Activated T-helper 2 cell treated with anti-CD3 and anti-CD28 coated beads, Interferon-gamma antibody, Interleukin-2, Interleukin-4, amounts not matched to agents 10 μg/mL and 5 μg/mL and 100 μg/mL, durations not matched to agents 14 hours and 24 hours and 36 hours (primary cell): ENCODE results near the gene HSCB. TPM values are rescaled to one million over a fixed set of nuclear protein-coding genes. Genes with fewer than 3 reads are reported as not detected.
"Not testable (repeated sequence)": the region's sequence is repeated elsewhere in the genome, so short reads cannot be mapped to it uniquely, and the experiment has no call there.

Experiments used
- DNase-seq: peaks from one replicate; pipeline ENCODE4 v3.0.0; 2021; ENCODE audit warnings: low spot score
- H3K27ac Mint-ChIP-seq: one replicate; pipeline ENCODE4 v1.8.0; 2021; ENCODE audit warnings: mixed read lengths
- H3K27me3 Mint-ChIP-seq: one replicate; pipeline ENCODE4 v1.8.0; 2021; ENCODE audit warnings: low read depth, mixed read lengths
- H3K36me3 Mint-ChIP-seq: one replicate; pipeline ENCODE4 v1.8.0; 2021; ENCODE audit warnings: low read depth, mixed read lengths
- H3K4me1 Mint-ChIP-seq: one replicate; pipeline ENCODE4 v1.8.0; 2021; ENCODE audit warnings: low read depth, mixed read lengths
- H3K4me3 Mint-ChIP-seq: one replicate; pipeline ENCODE4 v1.8.0; 2021; ENCODE audit warnings: low read depth, mild to moderate bottlenecking, moderate library complexity, mixed read lengths
- H3K9me3 Mint-ChIP-seq: one replicate; pipeline ENCODE4 v1.8.0; 2021; ENCODE audit warnings: mixed read lengths
- intact Hi-C: fragments of 100-400 bp; cut with micrococcal nuclease; formaldehyde crosslinking; loops from one replicate; pipeline ENCODE4 v1.15.1; 2023
- total RNA-seq: library from RNA; stranded (reverse); gene quantifications from 2 replicates; pipeline ENCODE4 v1.2.3, GENCODE V29; 2022

The HSCB gene
- total RNA-seq, 1 donor from 2014 or later = 14.6 TPM

GRCh38 chr22:28799606-28800307 is 57.9 kb downstream of the HSCB start:
- Mint-ChIP-seq H3K27me3 (no peaks in the 10 kb centered on the region), H3K36me3 (peaks cover 71% of the 10 kb centered on the region), H3K4me1 (peaks cover 43% of the 10 kb centered on the region), H3K27ac (peak overlapping the region; percentile 97), H3K9me3 (no peaks in the 10 kb centered on the region), H3K4me3 (peak overlapping the region; percentile 99)
- no peak for DNase-seq
- intact Hi-C loops = loop anchor here (1.0 to 5.0 kb wide), 5 partner anchors 12 to 468 kb away; partner anchors contain the start of genes CHEK2, EWSR1 and RHBDD3

GRCh38 chr22:28800308-28801041 is 58.6 kb downstream of the HSCB start, which contains the start of gene XBP1:
TSS of gene XBP1 (minus strand) at chr22:28800569.
- Mint-ChIP-seq H3K9me3 (no peaks in the 10 kb centered on the region), H3K4me3 (peak within 1 kb of the TSS; percentile 99), H3K27me3 (no peaks in the 10 kb centered on the region), H3K36me3 (peaks cover 65% of the 10 kb centered on the region), H3K27ac (peak within 1 kb of the TSS; percentile 97), H3K4me1 (peaks cover 37% of the 10 kb centered on the region)
- intact Hi-C loops = no loop called here
- peak; percentile 91 for DNase-seq

GRCh38 chr22:28801845-28802594 is 60.2 kb downstream of the HSCB start:
- H3K4me3 Mint-ChIP-seq = peak overlapping the region; percentile 82
- H3K27ac Mint-ChIP-seq = peak overlapping the region; percentile 83
- no peaks in the 10 kb centered on the region for H3K27me3 Mint-ChIP-seq
- no peak for DNase-seq
- peaks cover 62% of the 10 kb centered on the region for H3K36me3 Mint-ChIP-seq
- intact Hi-C loops = no loop called here
- H3K4me1 Mint-ChIP-seq = peaks cover 25% of the 10 kb centered on the region
- H3K9me3 Mint-ChIP-seq = no peaks in the 10 kb centered on the region

GRCh38 chr22:28802595-28803123 is 60.8 kb downstream of the HSCB start:
- H3K27ac Mint-ChIP-seq = peak overlapping the region; percentile 83
- DNase-seq = no peak
- peaks cover 23% of the 10 kb centered on the region for H3K4me1 Mint-ChIP-seq
- H3K27me3 Mint-ChIP-seq = no peaks in the 10 kb centered on the region
- intact Hi-C loops = no loop called here
- H3K36me3 Mint-ChIP-seq = peaks cover 57% of the 10 kb centered on the region
- peak overlapping the region; percentile 82 for H3K4me3 Mint-ChIP-seq
- H3K9me3 Mint-ChIP-seq = no peaks in the 10 kb centered on the region

- Mint-ChIP-seq H3K36me3 (peaks cover 52% of the 10 kb centered on the region), H3K4me1 (peaks cover 36% of the 10 kb centered on the region)
- H3K27me3 Mint-ChIP-seq, H3K4me3 Mint-ChIP-seq, intact Hi-C loops, H3K9me3 Mint-ChIP-seq, DNase-seq, H3K27ac Mint-ChIP-seq: not testable (repeated sequence)
These were observed 63.6 kb downstream of the HSCB start for GRCh38 chr22:28805426-28805825.

Other genes with a start within 250 kb of the HSCB start
- 0.82 and 1.4 TPM in 2 replicates for gene TTC28, start 62.2 kb upstream of the HSCB start, total RNA-seq
- 33.7 and 33.8 TPM in 2 replicates for gene CHEK2, start 219 bp upstream of the HSCB start, total RNA-seq
- 33.9 and 38.6 TPM in 2 replicates for gene CCDC117, start 30.7 kb downstream of the HSCB start, total RNA-seq
- 146 and 152 TPM in 2 replicates for gene XBP1, start 58.5 kb downstream of the HSCB start, total RNA-seq
- 0.82 and 1.1 TPM in 2 replicates for gene ZNRF3, start 141.5 kb downstream of the HSCB start, total RNA-seq